HepG2 (cell line): ENCODE measurements around the gene RAB3D. TPM values are rescaled to one million over a fixed set of nuclear protein-coding genes. Genes with fewer than 3 reads are reported as not detected.

ENCODE experiments used
- CENPX ChIP-seq: sonication (generic); formaldehyde crosslinking; IDR thresholded peaks from 2 replicates; pipeline ENCODE4 v1.9.0; 2021; ENCODE audit warnings: mild to moderate bottlenecking, missing genetic modification reagents, moderate library complexity
- DMTF1 ChIP-seq: sonication (generic); formaldehyde crosslinking; IDR thresholded peaks from 2 replicates; pipeline ENCODE4 v1.4.0; 2020; ENCODE audit warnings: mild to moderate bottlenecking, missing genetic modification reagents
- PRDM4 ChIP-seq: sonication (generic); formaldehyde crosslinking; IDR thresholded peaks from 2 replicates; pipeline ENCODE4 v1.9.0; 2021; ENCODE audit warnings: missing genetic modification reagents, borderline replicate concordance
- SMAD1 ChIP-seq: sonication (generic); formaldehyde crosslinking; IDR thresholded peaks from 2 replicates; pipeline ENCODE4 v1.4.0; 2020; ENCODE audit warnings: missing genetic modification reagents, low read depth, mild to moderate bottlenecking, borderline replicate concordance
- SMARCE1 ChIP-seq: fragments of 450-650 bp; IDR thresholded peaks from 2 replicates; pipeline ENCODE4 v1.6.1; 2017; ENCODE audit warnings: borderline replicate concordance
- SRSF1 ChIP-seq: fragments of 200-400 bp; formaldehyde crosslinking; optimal IDR thresholded peaks from 2 replicates; pipeline ENCODE3; 2017; ENCODE audit warnings: mild to moderate bottlenecking, low read depth, low read length, moderate library complexity
- ZBTB40 ChIP-seq, 2 experiments: fragments of 450-650 bp in 1 of 2; sonication (generic) in 1 of 2; formaldehyde crosslinking in 1 of 2; IDR thresholded peaks; 2 replicates each; pipeline versions ENCODE4 v1.6.1 to v1.8.0; 2016 to 2022; ENCODE audit warnings: antibody characterized with exemption in 1 of 2, mild to moderate bottlenecking in 1 of 2, missing genetic modification reagents in 1 of 2
- ZNF816 ChIP-seq: sonication (generic); formaldehyde crosslinking; IDR thresholded peaks from 2 replicates; pipeline ENCODE4 v1.8.0; 2022; ENCODE audit warnings: missing genetic modification reagents, mild to moderate bottlenecking, borderline replicate concordance
- polyA plus RNA-seq, 8 experiments: library from polyadenylated mRNA; depleted of rRNA in 3 of 8; stranded (reverse) in 7 of 8; unstranded in 1 of 8; fragments of >200 nt; fragmentation: Illumina TruSeq in 4 of 8; extraction: Trizol in 4 of 8; gene quantifications; 2 replicates each; pipeline versions ENCODE4 v1.2.1 to v1.2.3, GENCODE V29; 2011 to 2016; ENCODE audit warnings: low read depth in 4 of 8, missing spikeins in 1 of 8, mixed read lengths in 1 of 8; ENCODE audit not compliant: insufficient read depth in 1 of 8
- total RNA-seq, 5 experiments: library from RNA; depleted of rRNA; stranded (reverse); fragments of >200 nt; fragmentation: Illumina TruSeq; extraction: Trizol; gene quantifications; 2 replicates each; pipeline ENCODE4 v1.2.3, GENCODE V29; 2016; ENCODE audit warnings: low read depth in 1 of 5
- TF ChIP-seq, protein P1 (sequence below): sonication (generic); formaldehyde crosslinking; IDR thresholded peaks from 2 replicates; pipeline ENCODE4 v1.4.0; 2020; ENCODE audit warnings: missing genetic modification reagents

RAB3D gene
- total and polyA plus RNA-seq, 2 of the 13 experiments (the other 11 are each of a cell fraction or from before 2014, with no cell fraction given), result 2.0 to 16.1 TPM

GRCh38 chr19:11293433-11294389, 45.7 kb downstream of the RAB3D start (continued):
- TF ChIP-seq DMTF1 (CRISPR knock-in tag) (no peak), CENPX (CRISPR knock-in tag) (no peak), SMARCE1 (no peak), PRDM4 (CRISPR knock-in tag) (no peak), SMAD1 (CRISPR knock-in tag) (0 out of 2 replicates have a peak, but pooled peaks have one; percentile 68), ZBTB40 (IDR thresholded peaks at IDR 0.05) (no peak), ZBTB40 (CRISPR knock-in tag; IDR thresholded peaks at IDR 0.05) (no peak), ZNF816 (CRISPR knock-in tag) (no peak), SRSF1 (no peak)
- TF ChIP-seq, protein P1, sequence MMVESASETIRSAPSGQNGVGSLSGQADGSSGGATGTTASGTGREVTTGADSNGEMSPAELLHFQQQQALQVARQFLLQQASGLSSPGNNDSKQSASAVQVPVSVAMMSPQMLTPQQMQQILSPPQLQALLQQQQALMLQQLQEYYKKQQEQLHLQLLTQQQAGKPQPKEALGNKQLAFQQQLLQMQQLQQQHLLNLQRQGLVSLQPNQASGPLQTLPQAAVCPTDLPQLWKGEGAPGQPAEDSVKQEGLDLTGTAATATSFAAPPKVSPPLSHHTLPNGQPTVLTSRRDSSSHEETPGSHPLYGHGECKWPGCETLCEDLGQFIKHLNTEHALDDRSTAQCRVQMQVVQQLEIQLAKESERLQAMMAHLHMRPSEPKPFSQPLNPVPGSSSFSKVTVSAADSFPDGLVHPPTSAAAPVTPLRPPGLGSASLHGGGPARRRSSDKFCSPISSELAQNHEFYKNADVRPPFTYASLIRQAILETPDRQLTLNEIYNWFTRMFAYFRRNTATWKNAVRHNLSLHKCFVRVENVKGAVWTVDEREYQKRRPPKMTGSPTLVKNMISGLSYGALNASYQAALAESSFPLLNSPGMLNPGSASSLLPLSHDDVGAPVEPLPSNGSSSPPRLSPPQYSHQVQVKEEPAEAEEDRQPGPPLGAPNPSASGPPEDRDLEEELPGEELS, result peak; percentile 44; the same call in 1 of the 2 replicates
